H1 (cell line): ENCODE data around the gene TNFRSF1A. TPM values are rescaled to one million over a fixed set of nuclear protein-coding genes. Genes with fewer than 3 reads are reported as not detected.

ENCODE experiments used
- CHD2 ChIP-seq: IDR thresholded peaks from 2 replicates; pipeline ENCODE4 v1.6.1; 2012; ENCODE audit warnings: low read length, improper control_type of control experiment
- TAF7 ChIP-seq: optimal IDR thresholded peaks from 2 replicates; pipeline ENCODE3; 2011; ENCODE audit warnings: low read depth, mild to moderate bottlenecking, inconsistent platforms, low read length, moderate library complexity, borderline replicate concordance
- polyA plus RNA-seq, 7 experiments: library from polyadenylated mRNA; depleted of rRNA in 3 of 7; stranded (reverse) in 5 of 7; unstranded in 2 of 7; fragments of >200 nt in 5 of 7; fragments of 200-250 nt in 2 of 7; gene quantifications; 1 replicate in 5 of 7; 2 replicates in 1 of 7; 4 replicates in 1 of 7; pipeline versions ENCODE4 v1.2.1 to v1.2.3, GENCODE V29; 2011 to 2013; ENCODE audit warnings: missing spikeins in 2 of 7, mixed read lengths in 2 of 7
- total RNA-seq: library from RNA; stranded (reverse); fragmentation: NEBNext Ultra II Directional; extraction: Animal tissue kit (Norgen Biotek cat#: 25700); gene quantifications from 2 replicates; pipeline ENCODE4 v1.2.1, GENCODE V29; 2021

Gene TNFRSF1A
- total and polyA plus RNA-seq, 2 of the 8 experiments (the other 6 are each of a cell fraction or from before 2014, with no cell fraction given): 28.7 to 42.1 TPM

DNA sequence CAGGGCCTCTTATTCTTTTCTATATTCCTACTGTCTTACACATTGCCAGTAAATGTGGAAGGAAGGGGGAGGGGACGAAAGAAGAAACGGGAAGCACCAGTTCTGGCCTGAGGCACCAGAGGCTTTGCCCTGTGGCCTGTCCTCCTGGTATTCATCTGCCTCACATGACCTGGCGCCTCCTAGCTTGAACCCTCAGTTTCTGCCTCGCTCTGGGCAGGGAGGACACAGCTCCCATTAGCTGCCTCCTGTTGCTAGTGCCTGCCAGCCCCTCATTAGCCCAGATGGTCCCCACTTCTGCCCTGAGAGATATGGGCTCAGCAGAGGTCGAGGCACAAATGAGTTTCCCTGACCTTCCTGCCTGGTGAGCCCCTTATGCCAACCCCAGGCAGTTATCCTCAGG lies 34.3 kb downstream of the TNFRSF1A start (continued):
- TF ChIP-seq TAF7: no peak
- TF ChIP-seq CHD2: no peak
